BLaER1 treated with 17β-estradiol and CSF1 and Interleukin-3, amounts not matched to agents 10 nM and 100 nM (cell line): ENCODE data around the gene MS4A18.
"Not testable (repeated sequence)": the region's sequence is repeated elsewhere in the genome, so short reads cannot be mapped to it uniquely, and the experiment has no call there.

Experiments
- H3K27ac ChIP-seq, 11 experiments: shearing (Covaris generic); formaldehyde crosslinking; 2 replicates each; pipeline ENCODE4 v1.8.1; 2022
- H3K27me3 ChIP-seq, 11 experiments: shearing (Covaris generic); formaldehyde crosslinking; 2 replicates each; pipeline ENCODE4 v1.8.1; 2022
- H3K36me3 ChIP-seq, 11 experiments: shearing (Covaris generic); formaldehyde crosslinking; 2 replicates each; pipeline ENCODE4 v1.8.1; 2022
- H3K4me1 ChIP-seq, 10 experiments: shearing (Covaris generic); formaldehyde crosslinking; 2 replicates each; pipeline ENCODE4 v1.8.1; 2022
- H3K4me2 ChIP-seq, 11 experiments: shearing (Covaris generic); formaldehyde crosslinking; 2 replicates each; pipeline ENCODE4 v1.8.1; 2022
- H3K4me3 ChIP-seq, 10 experiments: shearing (Covaris generic); formaldehyde crosslinking; 2 replicates each; pipeline ENCODE4 v1.8.1; 2022
- H3K9ac ChIP-seq, 11 experiments: shearing (Covaris generic); formaldehyde crosslinking; 2 replicates each; pipeline ENCODE4 v1.8.1; 2022
- H3K9me3 ChIP-seq, 11 experiments: shearing (Covaris generic); formaldehyde crosslinking; replicated peaks in 1 of 11; 2 replicates each; pipeline ENCODE4 v1.8.1; 2022
- H4K20me1 ChIP-seq, 11 experiments: shearing (Covaris generic); formaldehyde crosslinking; 2 replicates each; pipeline ENCODE4 v1.8.1; 2022
- Cebpa-rat ChIP-seq, 11 experiments: shearing (Covaris generic); IDR thresholded peaks; 2 replicates each; pipeline ENCODE4 v1.8.1; 2022

Gene MS4A18

DNA sequence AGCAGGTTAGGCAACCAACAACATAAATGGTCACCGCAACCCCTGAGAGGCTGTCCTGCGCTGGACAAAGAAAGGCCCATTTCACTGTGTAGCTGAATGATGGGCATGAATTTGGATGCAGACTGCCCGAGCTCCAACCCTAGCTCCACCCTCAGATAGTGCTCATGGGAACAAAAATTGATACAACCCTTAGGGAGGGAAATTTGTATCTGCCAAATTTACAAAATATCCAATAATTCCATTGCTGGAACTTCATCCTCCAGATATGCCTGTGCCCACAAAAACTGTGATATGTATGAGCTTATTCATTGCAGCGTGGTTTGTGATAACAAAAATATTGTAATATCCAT is 23.1 kb upstream of the MS4A18 start:
- Histone ChIP-seq H3K4me2 (no peak overlapping the region), H3K36me3 (no peaks in the 10 kb centered on the region), H3K9me3 (no peaks in the 10 kb centered on the region), H3K27me3 (no peaks in the 10 kb centered on the region), H3K4me1 (peaks cover 0 to 10% (median 7%) of the 10 kb centered on the region in 10 experiments; a peak in 8 of 20 replicates), H3K27ac (no peak overlapping the region), H4K20me1 (no peaks in the 10 kb centered on the region), H3K4me3 (no peak overlapping the region), H3K9ac (no peak overlapping the region)
- no peak for TF ChIP-seq Cebpa-rat (IDR thresholded peaks at IDR 0.05)

DNA sequence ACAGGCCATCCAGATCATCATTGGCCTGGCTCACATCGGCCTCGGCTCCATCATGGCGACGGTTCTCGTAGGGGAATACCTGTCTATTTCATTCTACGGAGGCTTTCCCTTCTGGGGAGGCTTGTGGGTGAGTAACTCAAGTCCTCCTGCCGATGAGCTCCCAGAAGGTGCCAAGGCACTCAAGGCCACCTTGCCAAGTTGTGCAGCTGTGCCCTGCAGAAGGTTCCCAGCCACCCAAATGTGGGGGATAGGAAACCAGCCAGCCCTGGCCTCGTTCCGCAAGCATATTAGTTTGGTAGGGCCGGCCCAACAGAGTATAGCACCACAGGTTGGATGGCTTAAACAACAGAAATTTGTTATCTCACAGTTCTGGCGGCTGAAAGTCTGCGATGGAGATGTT is 21.1 kb upstream of the MS4A18 start:
- H3K27me3 ChIP-seq: no peaks in the 10 kb centered on the region
- no peaks in the 10 kb centered on the region for H3K9me3 ChIP-seq
- H3K4me2 ChIP-seq: no peak overlapping the region
- no peak overlapping the region for H3K27ac ChIP-seq
- H4K20me1 ChIP-seq: no peaks in the 10 kb centered on the region
- no peak for TF ChIP-seq Cebpa-rat (IDR thresholded peaks at IDR 0.05)
- no peaks in the 10 kb centered on the region for H3K36me3 ChIP-seq
- H3K9ac ChIP-seq: no peak overlapping the region
- H3K4me1 ChIP-seq: peaks cover 0 to 10% (median 7%) of the 10 kb centered on the region in 10 experiments; a peak in 8 of 20 replicates
- no peak overlapping the region for H3K4me3 ChIP-seq

DNA sequence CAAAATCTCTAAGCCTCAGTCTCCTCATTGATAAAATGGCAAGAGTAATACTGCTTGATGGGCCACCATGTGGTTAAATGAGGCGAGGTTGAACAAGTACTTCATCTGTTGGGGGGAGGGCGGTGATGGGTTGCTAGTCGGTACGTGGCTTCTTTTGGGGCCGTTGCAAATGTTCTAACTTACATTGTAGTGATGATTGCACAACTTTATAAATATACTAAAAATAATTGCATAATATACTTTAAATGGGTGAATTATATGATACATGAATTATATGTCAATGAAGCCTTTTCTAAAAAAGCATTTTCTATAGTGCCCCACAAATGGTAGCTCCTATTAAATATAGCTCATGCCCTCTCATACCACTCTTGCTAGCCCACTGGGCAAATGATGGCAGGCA is 18.6 kb upstream of the MS4A18 start:
- H3K4me3 ChIP-seq: no peak overlapping the region
- H3K36me3 ChIP-seq: no peaks in the 10 kb centered on the region
- H4K20me1 ChIP-seq: no peaks in the 10 kb centered on the region
- no peak overlapping the region for H3K4me2 ChIP-seq
- H3K4me1 ChIP-seq: no peaks in the 10 kb centered on the region
- no peaks in the 10 kb centered on the region for H3K27me3 ChIP-seq
- TF ChIP-seq Cebpa-rat (IDR thresholded peaks at IDR 0.05): peak in 5 of 11 experiments; percentile 27 to 84 (median 35); a peak in 5 of 22 replicates
- H3K9me3 ChIP-seq: no peaks in the 10 kb centered on the region
- no peak overlapping the region for H3K27ac ChIP-seq
- H3K9ac ChIP-seq: no peak overlapping the region

DNA sequence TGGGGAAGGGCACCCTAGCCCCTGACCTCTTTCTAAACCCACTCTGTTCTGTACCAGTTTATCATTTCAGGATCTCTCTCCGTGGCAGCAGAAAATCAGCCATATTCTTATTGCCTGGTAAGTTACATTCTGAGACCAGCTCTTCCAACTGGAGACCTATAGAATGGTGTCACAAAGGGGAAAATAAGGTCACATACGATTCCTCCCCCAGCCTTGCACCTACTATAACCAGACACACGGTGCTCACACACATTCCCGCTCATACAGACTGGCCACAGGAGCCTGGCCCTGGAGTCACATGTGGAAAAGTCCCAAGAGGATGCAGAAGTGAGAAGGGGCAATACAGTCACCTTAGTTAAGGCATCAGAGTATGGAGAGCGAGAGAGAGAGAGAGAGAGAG is 17.6 kb upstream of the MS4A18 start:
- Histone ChIP-seq H3K9me3 (no peaks in the 10 kb centered on the region), H3K4me1 (no peaks in the 10 kb centered on the region), H3K9ac (no peak overlapping the region), H3K27me3 (no peaks in the 10 kb centered on the region), H3K4me2 (no peak overlapping the region), H3K4me3 (no peak overlapping the region), H3K36me3 (no peaks in the 10 kb centered on the region), H4K20me1 (no peaks in the 10 kb centered on the region), H3K27ac (no peak overlapping the region)
- TF ChIP-seq Cebpa-rat (IDR thresholded peaks at IDR 0.05): no peak

DNA sequence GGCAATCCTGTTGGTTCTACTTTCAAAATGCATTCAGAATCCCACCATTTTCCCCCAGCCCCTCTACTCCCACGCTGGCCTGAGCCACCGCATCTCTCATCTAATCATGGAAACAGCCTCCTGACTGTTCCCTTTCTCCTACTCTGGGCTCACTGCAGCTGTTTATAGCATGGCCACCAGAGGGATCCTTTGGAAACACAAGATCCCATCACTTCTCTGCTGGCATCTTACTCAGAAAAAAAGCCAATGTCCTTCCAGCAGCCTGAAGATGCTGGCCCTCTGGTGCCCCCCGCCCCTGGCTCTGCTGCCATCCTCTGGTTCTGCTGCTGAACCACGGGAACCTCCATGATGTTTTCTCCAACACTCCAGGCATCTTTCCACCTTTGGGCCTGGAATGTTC is 14.0 kb upstream of the MS4A18 start:
- Histone ChIP-seq H3K27me3 (no peaks in the 10 kb centered on the region), H3K9ac (no peak overlapping the region), H3K4me1 (no peaks in the 10 kb centered on the region), H3K9me3 (no peaks in the 10 kb centered on the region), H3K4me3 (no peak overlapping the region), H4K20me1 (no peaks in the 10 kb centered on the region), H3K27ac (no peak overlapping the region), H3K36me3 (no peaks in the 10 kb centered on the region), H3K4me2 (no peak overlapping the region)
- no peak for TF ChIP-seq Cebpa-rat (IDR thresholded peaks at IDR 0.05)

DNA sequence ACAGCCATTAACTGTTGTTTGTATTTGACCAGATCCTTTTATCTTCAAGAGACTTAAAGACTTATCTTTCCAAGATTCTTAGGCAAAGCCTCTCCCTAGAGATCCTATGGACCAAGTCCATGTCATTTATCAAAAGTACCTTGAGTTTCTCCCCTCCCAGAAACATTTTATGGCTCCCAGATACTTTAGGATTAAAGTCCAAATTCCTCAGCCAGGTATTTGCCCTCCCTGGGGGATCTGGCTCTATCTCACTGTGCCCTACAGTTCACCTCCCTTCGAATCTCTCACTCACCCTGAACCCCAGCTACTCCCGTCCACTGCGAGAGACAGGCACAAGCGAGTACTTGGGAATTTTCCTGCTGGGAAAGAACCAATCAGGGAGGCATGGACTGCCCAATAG is 13.2 kb upstream of the MS4A18 start:
- H3K4me2 ChIP-seq: no peak overlapping the region
- H3K36me3 ChIP-seq: no peaks in the 10 kb centered on the region
- TF ChIP-seq Cebpa-rat (IDR thresholded peaks at IDR 0.05): no peak
- H3K4me3 ChIP-seq: no peak overlapping the region
- H3K4me1 ChIP-seq: no peaks in the 10 kb centered on the region
- no peak overlapping the region for H3K27ac ChIP-seq
- H4K20me1 ChIP-seq: no peaks in the 10 kb centered on the region
- H3K9ac ChIP-seq: no peak overlapping the region
- H3K27me3 ChIP-seq: no peaks in the 10 kb centered on the region
- no peaks in the 10 kb centered on the region for H3K9me3 ChIP-seq

DNA sequence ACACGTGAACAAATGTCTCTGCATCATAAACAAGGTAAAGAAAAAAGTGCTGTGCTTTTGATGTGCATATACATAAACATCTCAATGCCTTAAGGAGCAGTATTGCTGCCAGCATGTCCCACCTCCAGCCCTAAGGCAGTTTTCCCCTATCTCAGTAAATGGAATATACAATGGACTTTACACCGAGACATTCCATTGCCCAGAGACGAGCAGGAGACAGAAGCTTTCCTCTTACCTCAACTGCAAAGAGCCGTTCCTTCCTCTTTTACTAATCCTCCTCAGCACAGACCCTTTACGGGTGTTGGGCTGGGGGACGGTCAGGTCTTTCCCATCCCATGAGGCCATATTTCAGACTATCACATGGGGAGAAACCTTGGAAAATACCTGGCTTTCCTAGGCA is 11.1 kb upstream of the MS4A18 start:
- H3K4me3 ChIP-seq, H4K20me1 ChIP-seq, H3K4me2 ChIP-seq, H3K4me1 ChIP-seq, H3K36me3 ChIP-seq, H3K27ac ChIP-seq, H3K9ac ChIP-seq, H3K27me3 ChIP-seq: not testable (repeated sequence)
- peaks cover 8 to 13% (median 10%) of the 10 kb centered on the region in 11 experiments for H3K9me3 ChIP-seq

DNA sequence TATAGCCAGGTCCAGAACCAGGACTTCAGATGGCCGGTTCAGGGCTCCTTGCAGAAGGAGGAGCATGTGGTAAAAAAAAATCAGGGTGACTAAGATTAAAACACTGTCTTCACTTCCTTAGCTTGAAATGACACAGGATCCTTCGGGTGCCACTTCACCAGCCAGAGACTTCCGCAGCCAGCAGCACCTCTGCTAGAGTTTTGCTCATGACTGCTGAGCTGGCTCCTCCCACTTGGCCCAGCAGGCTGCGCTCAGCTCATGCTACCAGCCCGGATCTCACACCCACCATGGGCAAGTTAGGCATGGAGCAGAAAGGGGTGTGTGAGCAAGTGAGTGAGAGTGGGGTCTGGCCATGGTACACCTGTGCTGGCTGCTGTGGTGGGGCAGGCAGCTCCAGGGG is 6.6 kb upstream of the MS4A18 start:
- Histone ChIP-seq H3K27ac (no peak overlapping the region), H3K27me3 (no peaks in the 10 kb centered on the region), H4K20me1 (no peaks in the 10 kb centered on the region), H3K36me3 (no peaks in the 10 kb centered on the region), H3K9ac (no peak overlapping the region), H3K4me3 (no peak overlapping the region), H3K9me3 (peaks cover 22 to 35% (median 24%) of the 10 kb centered on the region in 11 experiments), H3K4me2 (no peak overlapping the region), H3K4me1 (no peaks in the 10 kb centered on the region)
- TF ChIP-seq Cebpa-rat (IDR thresholded peaks at IDR 0.05): no peak

DNA sequence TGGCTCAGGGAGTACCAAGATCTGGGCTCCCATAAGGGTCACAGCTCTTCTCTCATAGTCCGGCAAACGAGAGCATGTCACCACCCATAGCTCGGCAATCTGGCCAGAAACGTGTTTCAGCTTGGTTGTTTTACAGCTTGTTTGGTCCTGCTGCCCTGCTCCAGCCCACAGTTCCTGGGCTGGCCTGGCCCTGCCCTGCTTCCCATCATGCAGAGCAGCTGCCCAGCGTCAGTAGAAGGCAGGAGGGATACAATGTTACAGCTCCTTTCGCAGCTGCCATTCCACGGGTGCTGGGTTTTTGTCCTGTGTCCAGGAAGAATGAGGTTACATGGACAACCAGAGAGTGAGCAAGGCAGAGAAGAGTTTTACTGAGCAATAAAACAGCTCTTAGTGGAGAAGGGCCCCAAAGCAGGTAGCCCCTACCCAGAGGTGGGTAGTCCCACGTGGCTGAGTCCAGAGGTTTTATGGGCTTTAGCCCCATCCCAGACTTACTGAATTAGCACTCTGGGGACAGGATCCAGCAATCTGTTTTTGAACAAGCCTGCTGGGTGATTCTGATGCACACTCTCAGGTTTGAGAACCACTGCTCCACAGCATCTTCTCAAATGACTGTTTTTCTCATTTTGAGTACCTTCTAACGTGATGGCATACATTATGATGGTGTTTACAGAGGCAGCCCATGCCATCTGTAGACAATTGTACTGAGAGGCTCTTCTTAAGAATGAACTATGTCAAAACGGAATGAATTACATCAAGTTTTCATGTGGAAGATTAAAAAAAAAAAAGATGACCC is 5.8 kb upstream of the MS4A18 start:
- Histone ChIP-seq H3K36me3 (no peaks in the 10 kb centered on the region), H3K27me3 (no peaks in the 10 kb centered on the region), H3K4me2 (no peak overlapping the region), H3K9me3 (peaks cover 22 to 35% (median 24%) of the 10 kb centered on the region in 11 experiments), H4K20me1 (no peaks in the 10 kb centered on the region), H3K9ac (no peak overlapping the region), H3K27ac (no peak overlapping the region), H3K4me1 (no peaks in the 10 kb centered on the region), H3K4me3 (no peak overlapping the region)
- no peak for TF ChIP-seq Cebpa-rat (IDR thresholded peaks at IDR 0.05)

DNA sequence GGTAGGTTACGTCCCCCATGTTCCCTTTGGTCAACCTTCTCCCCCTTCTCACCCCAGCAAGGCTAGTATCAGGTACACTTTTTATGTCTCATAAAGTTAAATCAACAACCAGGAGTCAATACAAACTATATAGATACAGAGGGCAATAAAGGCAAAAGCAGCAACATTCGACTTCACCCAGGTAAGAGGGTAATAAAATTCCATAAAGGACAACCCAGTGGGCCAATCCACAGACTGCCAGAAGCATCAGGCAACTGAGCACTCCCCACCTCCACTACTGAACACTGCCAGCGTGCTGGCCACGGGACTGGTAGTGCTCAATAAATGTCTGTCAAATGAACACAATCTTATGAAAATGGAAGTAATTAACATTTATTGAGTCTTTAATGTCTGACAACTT is 5.1 kb upstream of the MS4A18 start:
- no peaks in the 10 kb centered on the region for H4K20me1 ChIP-seq
- no peak overlapping the region for H3K27ac ChIP-seq
- no peaks in the 10 kb centered on the region for H3K27me3 ChIP-seq
- no peaks in the 10 kb centered on the region for H3K36me3 ChIP-seq
- no peaks in the 10 kb centered on the region for H3K4me1 ChIP-seq
- TF ChIP-seq Cebpa-rat (IDR thresholded peaks at IDR 0.05): no peak
- no peak overlapping the region for H3K9ac ChIP-seq
- H3K4me2 ChIP-seq: no peak overlapping the region
- no peak overlapping the region for H3K4me3 ChIP-seq
- peaks cover 22 to 35% (median 24%) of the 10 kb centered on the region in 11 experiments for H3K9me3 ChIP-seq
